Tibial artery (tissue), 4 donors: ENCODE measurements around the gene HIRIP3.
"Not testable (repeated sequence)": the region's sequence is repeated elsewhere in the genome, so short reads cannot be mapped to it uniquely, and the experiment has no call there.

ENCODE experiments used
- DNase-seq, 2 donors: peaks; one replicate each; pipeline ENCODE4 v3.0.0-alpha.2; 2019
- H3K27ac ChIP-seq, 2 donors: fragments of 200-600 bp; sonication (generic) in 1 of 2; 1 replicate in 1 of 2; 2 replicates in 1 of 2; pipeline ENCODE4 v1.5.1; 2018 to 2019; ENCODE audit warnings: mild to moderate bottlenecking in 1 of 2
- H3K27me3 ChIP-seq, 2 donors: fragments of 200-600 bp; sonication (generic) in 1 of 2; one replicate each; pipeline versions ENCODE4 v1.5.1 to v1.6.0; 2016 to 2019
- H3K36me3 ChIP-seq, 3 donors: fragments of 200-600 bp; sonication (generic) in 2 of 3; one replicate each; pipeline ENCODE4 v1.5.1; 2016 to 2019; ENCODE audit warnings: mild to moderate bottlenecking in 2 of 3
- H3K4me1 ChIP-seq, 4 donors: fragments of 200-600 bp; sonication (generic) in 2 of 4; 1 replicate in 3 of 4; 2 replicates in 1 of 4; pipeline ENCODE4 v1.5.1; 2016 to 2019
- H3K4me3 ChIP-seq, 2 donors: fragments of 200-600 bp; sonication (generic) in 1 of 2; 1 replicate in 1 of 2; 2 replicates in 1 of 2; pipeline ENCODE4 v1.5.1; 2018 to 2019; ENCODE audit warnings: mild to moderate bottlenecking in 2 of 2
- H3K9me3 ChIP-seq, 3 donors: fragments of 200-600 bp; sonication (generic) in 1 of 3; one replicate each; pipeline ENCODE4 v1.5.1; 2016 to 2019
- intact Hi-C: fragments of 100-400 bp; cut with DNase I; formaldehyde crosslinking; loops from one replicate; pipeline ENCODE4 v1.15.0; 2023; ENCODE audit warnings: low total_unique reads
- TF ChIP-seq, protein P1 (sequence below), 2 experiments: fragments of 200-600 bp in 1 of 2; fragments of 450-650 bp in 1 of 2; IDR thresholded peaks; one replicate each; pipeline ENCODE4 v1.5.1; 2017 to 2019; ENCODE audit warnings: antibody characterized with exemption in 2 of 2, mild to moderate bottlenecking in 1 of 2, moderate library complexity in 1 of 2

Gene HIRIP3

GRCh38 chr16:30023586-30023985 lies 28.2 kb upstream of the HIRIP3 start:
- Histone ChIP-seq H3K27me3 (peaks cover 0 to 62% of the 10 kb centered on the region in 2 donors), H3K9me3 (no peaks in the 10 kb centered on the region), H3K4me1 (peaks cover 0 to 11% (median 9%) of the 10 kb centered on the region in 4 donors), H3K27ac (no peak overlapping the region), H3K36me3 (no peaks in the 10 kb centered on the region), H3K4me3 (no peak overlapping the region)
- TF ChIP-seq, protein P1, sequence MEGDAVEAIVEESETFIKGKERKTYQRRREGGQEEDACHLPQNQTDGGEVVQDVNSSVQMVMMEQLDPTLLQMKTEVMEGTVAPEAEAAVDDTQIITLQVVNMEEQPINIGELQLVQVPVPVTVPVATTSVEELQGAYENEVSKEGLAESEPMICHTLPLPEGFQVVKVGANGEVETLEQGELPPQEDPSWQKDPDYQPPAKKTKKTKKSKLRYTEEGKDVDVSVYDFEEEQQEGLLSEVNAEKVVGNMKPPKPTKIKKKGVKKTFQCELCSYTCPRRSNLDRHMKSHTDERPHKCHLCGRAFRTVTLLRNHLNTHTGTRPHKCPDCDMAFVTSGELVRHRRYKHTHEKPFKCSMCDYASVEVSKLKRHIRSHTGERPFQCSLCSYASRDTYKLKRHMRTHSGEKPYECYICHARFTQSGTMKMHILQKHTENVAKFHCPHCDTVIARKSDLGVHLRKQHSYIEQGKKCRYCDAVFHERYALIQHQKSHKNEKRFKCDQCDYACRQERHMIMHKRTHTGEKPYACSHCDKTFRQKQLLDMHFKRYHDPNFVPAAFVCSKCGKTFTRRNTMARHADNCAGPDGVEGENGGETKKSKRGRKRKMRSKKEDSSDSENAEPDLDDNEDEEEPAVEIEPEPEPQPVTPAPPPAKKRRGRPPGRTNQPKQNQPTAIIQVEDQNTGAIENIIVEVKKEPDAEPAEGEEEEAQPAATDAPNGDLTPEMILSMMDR (IDR thresholded peaks at IDR 0.05), result no peak
- no peak for DNase-seq
- intact Hi-C loops, result loop anchor here (5.0 kb wide), 1 partner anchor 326 kb away; no protein-coding TSS in a partner anchor

GRCh38 chr16:30022887-30023286 lies 27.5 kb upstream of the HIRIP3 start, which contains the start of gene C16orf92:
C16orf92 (plus strand) TSS chr16:30023198; CDS start chr16:30023341, 143 bp downstream.
- Histone ChIP-seq H3K36me3 (no peaks in the 10 kb centered on the region), H3K27ac (no peak within 1 kb of the TSS), H3K27me3 (peaks cover 0 to 55% of the 10 kb centered on the region in 2 donors), H3K4me3 (no peak within 1 kb of the TSS), H3K4me1 (peaks cover 0 to 11% (median 9%) of the 10 kb centered on the region in 4 donors), H3K9me3 (no peaks in the 10 kb centered on the region)
- TF ChIP-seq, protein P1 (IDR thresholded peaks at IDR 0.05), result no peak
- no peak for DNase-seq
- intact Hi-C loops, result loop anchor here (5.0 kb wide), 1 partner anchor 326 kb away; no protein-coding TSS in a partner anchor

DNA sequence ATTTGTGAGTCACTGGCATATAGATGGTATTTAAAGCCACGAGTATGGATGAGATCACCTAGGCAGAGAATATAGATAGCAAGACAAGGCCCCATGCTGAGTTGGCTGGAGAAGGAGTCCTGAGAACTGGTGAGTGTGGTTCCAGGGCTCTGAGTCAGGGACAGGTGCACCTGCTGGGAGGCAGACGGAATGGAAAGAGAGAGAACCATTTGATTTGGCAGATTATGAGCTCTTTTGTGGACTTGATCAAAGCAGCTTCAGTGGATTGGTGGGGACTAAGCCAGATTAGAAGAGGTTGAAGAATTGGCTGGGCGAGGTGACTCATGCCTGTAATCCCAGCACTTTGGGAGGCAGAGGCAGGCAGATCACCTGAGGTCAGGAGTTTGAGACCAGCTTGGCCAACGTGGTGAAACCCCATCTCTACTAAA lies 23.3 kb upstream of the HIRIP3 start:
- intact Hi-C loops, result no loop called here
- Histone ChIP-seq H3K4me3 (no peak overlapping the region), H3K36me3 (no peaks in the 10 kb centered on the region), H3K27ac (no peak overlapping the region), H3K27me3 (peaks cover 0 to 16% of the 10 kb centered on the region in 2 donors), H3K9me3 (no peaks in the 10 kb centered on the region), H3K4me1 (peaks cover 0 to 11% (median 9%) of the 10 kb centered on the region in 4 donors)
- DNase-seq, result no peak
- TF ChIP-seq, protein P1 (IDR thresholded peaks at IDR 0.05), result no peak

GRCh38 chr16:30017937-30018336 lies 22.5 kb upstream of the HIRIP3 start:
- H3K27me3 ChIP-seq, H3K9me3 ChIP-seq, H3K36me3 ChIP-seq, H3K27ac ChIP-seq, DNase-seq, intact Hi-C loops, H3K4me3 ChIP-seq: not testable (repeated sequence)
- H3K4me1 ChIP-seq, result peaks cover 0 to 11% (median 9%) of the 10 kb centered on the region in 4 donors

GRCh38 chr16:30017277-30017656 lies 21.9 kb upstream of the HIRIP3 start:
- TF ChIP-seq, protein P1 (IDR thresholded peaks at IDR 0.05), result no peak
- no peak for DNase-seq
- Histone ChIP-seq H3K4me1 (peaks cover 0 to 11% (median 9%) of the 10 kb centered on the region in 4 donors), H3K27me3 (peaks cover 0 to 8% of the 10 kb centered on the region in 2 donors), H3K9me3 (no peaks in the 10 kb centered on the region), H3K4me3 (no peak overlapping the region), H3K36me3 (no peaks in the 10 kb centered on the region), H3K27ac (no peak overlapping the region)
- intact Hi-C loops, result no loop called here

GRCh38 chr16:30016555-30017276 lies 21.3 kb upstream of the HIRIP3 start:
- TF ChIP-seq, protein P1 (IDR thresholded peaks at IDR 0.05), result no peak
- Histone ChIP-seq H3K36me3 (no peaks in the 10 kb centered on the region), H3K27me3 (peaks cover 0 to 13% of the 10 kb centered on the region in 2 donors), H3K4me3 (no peak overlapping the region), H3K27ac (no peak overlapping the region), H3K4me1 (peaks cover 0 to 15% (median 10%) of the 10 kb centered on the region in 4 donors), H3K9me3 (no peaks in the 10 kb centered on the region)
- DNase-seq, result no peak
- intact Hi-C loops, result no loop called here

- DNase-seq, H3K27ac ChIP-seq, H3K9me3 ChIP-seq, H3K4me3 ChIP-seq, H3K36me3 ChIP-seq, intact Hi-C loops: not testable (repeated sequence)
- Histone ChIP-seq H3K4me1 (peaks cover 0 to 18% (median 15%) of the 10 kb centered on the region in 4 donors), H3K27me3 (peaks cover 4 to 26% of the 10 kb centered on the region in 2 donors)
These were observed 20.0 kb upstream of the HIRIP3 start for GRCh38 chr16:30015450-30015849.

DNA sequence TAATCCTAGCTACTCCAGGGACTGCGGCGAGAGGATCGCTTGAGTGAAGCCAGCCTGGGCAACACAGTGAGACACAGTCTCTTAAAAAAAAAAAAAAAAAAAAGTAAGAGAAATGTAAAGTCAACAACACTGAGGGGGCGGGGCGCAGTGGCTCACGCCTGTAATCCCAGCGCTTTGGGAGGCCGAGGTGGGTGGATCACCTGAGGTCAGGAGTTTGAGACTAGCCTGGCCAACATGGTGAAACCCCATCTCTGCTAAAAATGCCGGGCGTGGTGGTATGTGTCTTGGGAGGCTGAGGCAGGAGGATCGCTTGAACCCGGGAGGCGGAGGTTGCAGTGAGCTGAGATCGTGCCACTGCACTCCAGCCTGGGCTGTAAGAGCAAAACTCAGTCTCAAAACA lies 17.2 kb upstream of the HIRIP3 start:
- intact Hi-C loops, H3K4me3 ChIP-seq, H3K27ac ChIP-seq, DNase-seq, H3K36me3 ChIP-seq, H3K9me3 ChIP-seq: not testable (repeated sequence)
- Histone ChIP-seq H3K4me1 (peaks cover 0 to 25% (median 20%) of the 10 kb centered on the region in 4 donors), H3K27me3 (peaks cover 4 to 54% of the 10 kb centered on the region in 2 donors)
